GM19193 (cell line): ENCODE measurements around the gene RBFOX1.

ENCODE experiments used
- POLR2A ChIP-seq: IDR thresholded peaks from 4 replicates; pipeline ENCODE4 v1.6.1; 2011; ENCODE audit not compliant: insufficient read depth, insufficient read length; ENCODE audit errors: extremely low read depth

Gene RBFOX1

GRCh38 chr16:7377231-7377630, 44.6 kb downstream of the RBFOX1 start:
- TF ChIP-seq POLR2A = no peak

DNA sequence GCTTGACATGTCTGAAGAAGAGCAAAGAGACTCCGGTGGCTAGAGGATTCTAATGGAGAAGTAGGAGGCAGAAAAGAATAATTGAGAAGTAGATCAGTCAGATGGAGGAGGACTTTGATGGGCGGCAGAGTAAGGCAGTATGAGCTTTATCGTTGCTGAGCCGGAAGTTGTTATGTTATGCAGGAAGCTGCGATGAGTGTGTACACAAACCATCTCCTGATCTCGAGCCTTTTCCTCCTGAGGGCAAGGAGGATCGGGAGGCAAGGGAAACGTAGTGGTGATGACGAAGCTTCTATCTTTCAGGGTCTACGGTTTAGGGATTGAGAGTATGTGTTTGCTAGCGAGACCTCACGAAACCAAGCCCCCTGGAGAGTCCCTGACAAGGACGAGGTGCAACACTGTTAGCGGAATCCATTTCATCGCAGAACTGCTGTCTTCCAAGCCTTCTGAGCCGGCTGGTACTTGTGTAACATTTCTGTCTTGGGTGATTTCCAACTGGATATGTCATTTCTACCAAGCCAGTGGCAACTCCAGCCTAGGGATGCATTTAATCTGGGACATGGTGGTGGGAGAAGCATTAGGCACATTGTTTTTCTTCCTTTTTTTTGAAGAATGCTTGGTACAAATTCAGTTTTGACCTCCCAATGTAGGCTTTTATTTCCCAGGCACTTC, 45.5 kb downstream of the RBFOX1 start:
- TF ChIP-seq POLR2A = no peak

DNA sequence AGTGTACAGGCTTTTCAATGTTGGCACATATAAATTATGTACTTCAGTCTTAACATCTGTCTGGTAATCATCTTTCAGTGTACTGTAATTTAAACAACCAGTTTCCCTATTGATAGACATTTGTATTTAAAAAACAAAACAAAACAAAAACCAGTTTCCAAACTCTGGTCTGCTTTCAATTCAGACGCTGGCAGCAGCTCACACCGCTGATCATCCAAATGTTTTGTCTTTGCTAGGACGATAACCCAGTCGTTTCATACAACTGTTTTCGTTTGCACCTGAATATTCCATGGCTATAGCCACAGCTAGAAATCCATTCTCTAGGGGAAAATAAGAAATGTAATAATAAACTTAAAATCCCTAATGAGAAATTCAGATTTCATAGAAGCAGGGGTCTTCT, 47.8 kb downstream of the RBFOX1 start:
- no peak for TF ChIP-seq POLR2A

GRCh38 chr16:7380911-7381310, 48.3 kb downstream of the RBFOX1 start:
- no peak for TF ChIP-seq POLR2A

- no peak for TF ChIP-seq POLR2A
Measured at GRCh38 chr16:7381671-7382070, 49.0 kb downstream of the RBFOX1 start.

DNA sequence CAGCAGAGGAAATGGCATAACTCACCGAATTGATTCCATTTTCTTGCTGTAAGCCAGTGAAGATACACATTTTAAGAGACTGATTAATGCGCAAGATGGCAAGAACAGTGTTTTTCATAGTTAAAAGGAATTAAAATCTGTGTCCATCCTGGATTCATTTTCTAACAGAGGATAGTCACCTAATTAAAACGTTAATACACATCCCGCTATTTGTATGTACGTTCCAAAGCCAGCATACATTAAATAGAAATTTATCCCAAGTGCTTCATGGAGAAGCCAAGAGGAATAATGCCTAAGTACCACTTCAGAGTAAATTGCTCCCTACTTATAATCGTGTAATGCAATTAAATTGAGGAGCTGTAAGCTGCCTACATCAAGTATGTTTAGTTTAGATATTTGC, 49.9 kb downstream of the RBFOX1 start:
- TF ChIP-seq POLR2A = no peak

DNA sequence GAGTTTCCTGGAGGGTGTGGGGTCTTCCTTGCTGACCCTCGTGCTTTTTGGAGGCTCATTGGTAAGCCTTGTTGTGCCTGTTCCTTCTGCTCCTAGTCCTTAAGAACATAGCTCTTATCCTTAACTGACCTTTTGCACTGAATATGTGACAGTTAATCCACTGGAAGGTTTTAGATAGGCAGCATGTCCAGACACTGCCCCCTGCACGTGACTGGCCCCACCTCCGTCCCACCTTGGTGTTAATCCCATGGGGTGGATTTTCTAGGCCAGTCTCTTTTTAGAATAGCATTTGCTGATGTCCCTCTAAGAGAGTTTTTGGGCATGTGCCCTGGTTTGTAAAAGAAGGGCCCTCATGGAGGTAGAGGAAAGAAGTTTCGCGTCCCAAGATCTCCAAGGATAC, 58.3 kb downstream of the RBFOX1 start:
- no peak for TF ChIP-seq POLR2A

DNA sequence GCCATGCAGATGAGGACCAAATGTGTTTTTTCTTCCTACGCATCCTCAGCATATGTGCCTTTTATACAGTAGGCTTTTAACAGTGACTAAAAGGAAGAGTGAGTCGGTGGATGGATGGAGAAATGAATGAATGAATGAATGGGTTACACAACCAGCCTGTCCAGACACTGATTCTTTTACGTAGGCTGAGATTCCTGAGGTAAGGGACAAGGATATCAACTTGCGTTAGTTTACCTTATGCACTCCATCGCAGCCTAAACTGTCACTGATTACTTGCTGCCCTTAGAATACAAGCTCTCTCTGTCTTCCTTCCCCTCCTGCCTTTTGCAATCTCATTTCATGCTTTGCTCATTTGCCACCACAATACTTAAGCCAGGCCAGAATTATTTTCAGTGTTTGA, 59.0 kb downstream of the RBFOX1 start:
- no peak for TF ChIP-seq POLR2A

DNA sequence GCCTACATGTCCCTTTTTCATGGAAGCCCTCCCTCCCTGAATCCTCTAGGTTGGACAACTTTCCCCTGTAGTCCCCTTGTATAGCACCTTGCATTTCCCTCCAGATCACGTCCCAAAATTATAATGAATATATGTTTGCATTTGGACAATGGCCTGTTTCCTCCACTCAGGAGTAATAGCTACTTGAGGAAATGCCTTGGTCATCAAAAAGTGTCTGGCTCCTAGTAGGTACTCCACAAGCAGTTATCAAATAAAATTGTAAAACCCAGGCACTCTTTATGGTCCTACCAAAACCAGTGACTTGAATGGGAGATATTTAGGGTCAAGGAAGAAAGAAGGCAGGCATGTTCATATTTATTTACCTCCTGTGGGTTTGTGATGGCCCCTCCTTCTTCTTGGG, 59.6 kb downstream of the RBFOX1 start:
- no peak for TF ChIP-seq POLR2A

GRCh38 chr16:7393680-7394079, 61.0 kb downstream of the RBFOX1 start:
- no peak for TF ChIP-seq POLR2A

DNA sequence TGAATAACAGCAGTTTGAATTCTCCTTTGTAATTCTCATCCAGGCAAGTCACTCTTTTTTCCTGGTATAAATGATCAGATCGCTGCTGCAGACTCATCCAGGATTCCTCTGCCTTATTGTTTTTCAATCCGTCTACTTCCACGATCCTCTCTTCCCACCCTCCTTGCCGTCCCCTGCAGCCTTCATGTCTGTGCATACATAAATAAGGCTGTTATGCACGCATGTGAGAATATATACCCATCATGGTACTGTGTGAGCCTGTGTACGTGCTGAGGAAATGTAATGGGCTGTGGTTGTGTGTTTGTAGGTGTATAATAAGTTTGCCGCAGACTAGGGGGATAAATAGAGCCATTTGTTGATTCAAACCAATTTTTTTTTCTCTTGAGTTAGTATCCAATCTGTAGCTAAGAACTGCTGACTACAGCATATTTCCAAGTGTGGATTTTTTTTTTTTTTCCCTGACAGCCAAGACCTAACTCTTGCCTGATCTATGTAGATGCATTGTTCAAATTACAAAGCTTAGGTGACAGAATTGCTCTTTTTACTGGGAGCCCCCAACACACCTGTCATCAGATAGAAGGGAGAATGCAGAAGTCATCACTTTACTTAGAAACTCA, 62.2 kb downstream of the RBFOX1 start:
- no peak for TF ChIP-seq POLR2A

DNA sequence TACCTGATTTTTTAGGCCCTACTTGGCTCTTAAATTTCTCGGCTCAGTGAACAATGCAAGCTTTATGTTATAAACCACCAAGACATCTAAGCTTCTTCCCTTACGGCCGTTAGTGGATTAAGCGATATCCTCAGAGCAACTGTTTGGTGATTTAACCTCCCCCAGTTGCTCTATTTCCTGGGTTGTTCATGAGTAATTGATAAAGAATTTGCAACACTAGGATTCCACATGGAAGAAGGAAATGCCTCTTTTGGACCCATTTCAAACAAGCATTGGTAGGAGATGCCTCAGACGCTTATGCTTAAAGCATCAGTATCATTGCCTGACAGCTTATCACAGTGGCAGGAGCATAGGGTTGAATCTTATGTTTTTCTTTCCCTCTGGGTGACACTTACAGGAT, 65.3 kb downstream of the RBFOX1 start:
- no peak for TF ChIP-seq POLR2A

- TF ChIP-seq POLR2A = no peak
Measured at GRCh38 chr16:7398536-7398935, 65.9 kb downstream of the RBFOX1 start.

DNA sequence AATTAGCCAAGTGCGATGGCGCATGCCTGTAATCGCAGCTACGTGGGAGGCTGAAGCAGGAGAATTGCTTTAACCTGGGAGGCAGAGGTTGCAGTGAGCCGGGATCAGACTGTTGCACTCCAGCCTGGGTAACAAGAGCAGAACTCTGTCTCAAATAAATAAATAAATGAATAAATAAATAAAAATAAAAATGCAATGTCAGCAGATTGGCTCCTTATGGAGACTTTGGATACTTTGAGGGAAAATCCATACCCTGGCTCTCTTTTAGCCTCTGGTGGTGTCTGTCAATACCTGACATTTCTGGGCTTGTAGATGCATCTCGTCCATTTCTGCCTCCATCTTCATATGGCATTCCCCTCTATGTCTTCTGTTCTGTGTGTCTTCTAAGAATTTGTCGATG, 66.7 kb downstream of the RBFOX1 start:
- TF ChIP-seq POLR2A = no peak

DNA sequence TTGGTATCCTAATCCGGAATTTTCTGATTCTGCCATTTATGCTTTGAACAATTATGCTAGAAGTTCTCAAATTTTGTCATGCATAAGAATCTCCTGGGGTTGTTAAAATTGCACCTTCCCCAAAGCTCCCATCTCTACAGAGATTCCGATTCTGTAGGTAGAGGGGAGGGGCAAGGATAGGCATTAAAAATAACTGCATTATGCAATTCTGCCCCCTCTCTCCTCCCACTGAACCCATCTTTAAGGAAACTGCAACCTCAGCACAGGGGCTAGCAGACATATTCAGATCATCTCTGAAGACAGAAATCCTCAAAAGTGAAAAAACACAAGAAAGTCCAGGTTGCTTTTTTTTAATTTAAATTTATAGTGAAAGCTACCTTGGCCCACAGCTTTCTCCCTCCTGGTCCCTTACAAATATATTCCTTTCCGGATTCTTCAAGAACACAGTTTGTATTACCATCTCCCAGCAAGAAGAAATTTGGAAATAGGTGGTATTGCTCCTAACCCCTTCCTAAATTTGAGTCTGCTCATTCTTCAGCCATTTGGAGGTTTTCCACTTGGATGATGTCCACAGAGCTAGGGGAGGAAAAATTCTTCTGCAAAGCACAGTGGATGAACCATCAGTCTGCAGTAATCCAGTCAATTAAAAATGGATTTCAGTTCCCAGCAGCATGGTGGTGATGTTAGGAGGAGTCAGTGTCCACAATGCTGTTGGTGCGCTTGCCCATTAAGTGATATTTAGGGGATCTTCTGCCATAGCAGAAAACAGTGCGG, 67.7 kb downstream of the RBFOX1 start:
- TF ChIP-seq POLR2A = no peak

GRCh38 chr16:7404217-7404616, 71.6 kb downstream of the RBFOX1 start:
- TF ChIP-seq POLR2A = no peak
